ENCODE data around the gene ZSCAN2. TPM values are rescaled to one million over a fixed set of nuclear protein-coding genes. Genes with fewer than 3 reads are reported as not detected.

ZSCAN2 gene
- polyA plus RNA-seq, 1 donor: 14.0 TPM

Other genes with a start within 250 kb of the ZSCAN2 start
- gene WDR73, start 53.3 kb downstream of the ZSCAN2 start, polyA plus RNA-seq (ENCODE audit: insufficient read length): 17.5 TPM
- gene NMB, start 57.2 kb downstream of the ZSCAN2 start, polyA plus RNA-seq (ENCODE audit: insufficient read length): 1.6 TPM
- 279 TPM for gene SEC11A, start 115.1 kb downstream of the ZSCAN2 start, polyA plus RNA-seq (ENCODE audit: insufficient read length)
- 26.1 TPM for gene ZNF592, start 147.6 kb downstream of the ZSCAN2 start, polyA plus RNA-seq (ENCODE audit: insufficient read length)
- 106 TPM for gene ALPK3, start 216.3 kb downstream of the ZSCAN2 start, polyA plus RNA-seq (ENCODE audit: insufficient read length)